ENCODE data around the gene TGFBR3.
A peak's percentile ranks its signal among the peaks of the same experiment; 100 is the strongest.

TGFBR3 gene

DNA sequence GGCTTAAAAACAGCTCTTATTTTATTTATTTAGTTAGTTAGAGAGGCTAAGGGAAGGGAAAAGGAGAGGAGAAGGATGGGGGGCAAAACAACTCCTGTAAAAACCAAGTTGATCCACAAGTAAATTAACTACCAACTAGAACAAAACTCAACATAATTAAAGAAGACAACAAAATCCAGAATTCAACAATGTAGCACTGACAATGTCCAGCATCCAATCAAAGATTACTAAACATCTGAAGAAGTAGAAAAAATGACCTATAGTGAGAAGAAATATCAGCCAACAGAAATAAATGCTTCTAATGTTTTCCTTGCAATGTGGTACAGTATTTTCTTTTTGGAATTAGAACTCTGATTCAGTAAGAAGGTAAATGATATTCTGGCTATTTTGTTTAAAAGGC is 225.2 kb downstream of the TGFBR3 start:
- H3K4me3 ChIP-seq (replicated peaks; ENCODE audit: low read depth, low read length) = no peak overlapping the region
- DNase-seq (ENCODE audit: extremely low read depth, low read depth) = no peak
- TF ChIP-seq, protein P1, sequence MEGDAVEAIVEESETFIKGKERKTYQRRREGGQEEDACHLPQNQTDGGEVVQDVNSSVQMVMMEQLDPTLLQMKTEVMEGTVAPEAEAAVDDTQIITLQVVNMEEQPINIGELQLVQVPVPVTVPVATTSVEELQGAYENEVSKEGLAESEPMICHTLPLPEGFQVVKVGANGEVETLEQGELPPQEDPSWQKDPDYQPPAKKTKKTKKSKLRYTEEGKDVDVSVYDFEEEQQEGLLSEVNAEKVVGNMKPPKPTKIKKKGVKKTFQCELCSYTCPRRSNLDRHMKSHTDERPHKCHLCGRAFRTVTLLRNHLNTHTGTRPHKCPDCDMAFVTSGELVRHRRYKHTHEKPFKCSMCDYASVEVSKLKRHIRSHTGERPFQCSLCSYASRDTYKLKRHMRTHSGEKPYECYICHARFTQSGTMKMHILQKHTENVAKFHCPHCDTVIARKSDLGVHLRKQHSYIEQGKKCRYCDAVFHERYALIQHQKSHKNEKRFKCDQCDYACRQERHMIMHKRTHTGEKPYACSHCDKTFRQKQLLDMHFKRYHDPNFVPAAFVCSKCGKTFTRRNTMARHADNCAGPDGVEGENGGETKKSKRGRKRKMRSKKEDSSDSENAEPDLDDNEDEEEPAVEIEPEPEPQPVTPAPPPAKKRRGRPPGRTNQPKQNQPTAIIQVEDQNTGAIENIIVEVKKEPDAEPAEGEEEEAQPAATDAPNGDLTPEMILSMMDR (IDR thresholded peaks at IDR 0.05; ENCODE audit: low read depth, low read length, missing control alignments) = no peak

DNA sequence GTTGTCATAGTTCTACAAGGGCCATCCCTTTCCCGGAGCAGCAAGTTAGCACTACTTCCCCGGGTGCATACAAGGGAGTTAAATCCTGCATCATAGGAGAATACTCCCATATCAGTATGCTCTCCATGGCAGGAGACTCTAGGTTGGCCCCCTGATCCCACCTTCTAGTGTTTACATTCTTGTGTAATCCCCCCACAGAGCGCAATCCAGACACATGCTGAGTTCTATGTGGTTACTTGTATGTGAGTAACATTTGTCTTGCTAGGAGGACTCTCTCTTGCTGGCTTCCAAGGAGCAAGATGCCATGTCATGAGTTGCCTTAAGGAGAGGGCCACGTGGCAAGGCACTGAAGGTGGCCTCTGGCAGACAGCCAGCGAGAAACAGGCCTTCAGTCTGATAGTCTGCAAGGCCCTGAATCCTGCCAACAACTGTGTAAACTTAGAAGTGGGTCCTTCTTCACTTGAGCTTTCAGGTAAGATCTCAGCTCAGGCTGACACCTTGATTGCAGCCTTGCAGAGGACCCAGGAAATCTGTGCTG is 230.0 kb downstream of the TGFBR3 start:
- TF ChIP-seq, protein P1 (IDR thresholded peaks at IDR 0.05; ENCODE audit: low read depth, low read length, missing control alignments) = no peak
- DNase-seq (ENCODE audit: extremely low read depth, low read depth) = no peak
- no peak overlapping the region for H3K4me3 ChIP-seq (replicated peaks; ENCODE audit: low read depth, low read length)

DNA sequence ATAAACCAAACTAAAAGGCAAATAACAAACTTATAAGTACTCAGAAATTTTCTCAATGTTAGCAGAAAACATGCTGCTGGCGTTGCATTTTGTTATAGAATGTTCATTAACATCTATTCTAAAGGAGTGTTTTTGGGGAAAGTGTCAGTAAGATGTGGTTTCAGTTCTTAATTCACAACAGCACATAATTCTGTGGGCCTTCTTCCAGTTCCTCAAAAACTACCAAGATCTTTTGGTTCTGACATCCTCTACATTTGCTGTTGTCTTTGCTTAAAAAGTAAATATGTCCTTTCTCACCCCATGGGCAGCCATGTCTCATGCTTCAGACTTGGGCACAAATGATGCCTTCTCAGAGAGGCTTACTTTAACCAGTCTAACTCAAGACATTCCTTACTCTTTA is 232.8 kb downstream of the TGFBR3 start:
- H3K4me3 ChIP-seq (replicated peaks; ENCODE audit: low read depth, low read length) = no peak overlapping the region
- TF ChIP-seq, protein P1 (IDR thresholded peaks at IDR 0.05; ENCODE audit: low read depth, low read length, missing control alignments) = no peak
- DNase-seq (ENCODE audit: extremely low read depth, low read depth) = no peak

DNA sequence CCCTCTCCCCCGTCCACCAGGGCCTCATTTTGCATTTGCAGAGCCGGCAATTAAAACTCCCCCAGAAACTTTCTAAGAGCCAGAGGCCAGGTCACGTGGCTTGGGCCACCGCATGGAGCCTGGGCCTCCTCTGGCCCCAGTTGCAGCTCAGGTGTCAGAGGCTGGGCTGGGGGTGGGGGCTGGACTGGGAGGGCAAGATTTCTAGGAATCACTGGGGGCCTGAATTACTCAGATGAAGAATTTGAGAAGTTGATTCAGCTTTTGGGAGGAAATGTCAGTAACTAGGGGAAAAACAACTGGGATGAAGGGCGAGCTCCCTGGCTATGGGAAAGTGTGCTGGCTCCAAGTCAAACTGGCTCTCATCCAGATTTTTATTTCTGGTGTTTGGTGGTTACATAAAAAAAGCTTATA is 234.3 kb downstream of the TGFBR3 start:
- DNase-seq (ENCODE audit: extremely low read depth, low read depth) = peak; percentile 24
- H3K4me3 ChIP-seq (replicated peaks; ENCODE audit: low read depth, low read length) = no peak overlapping the region
- TF ChIP-seq, protein P1 (IDR thresholded peaks at IDR 0.05; ENCODE audit: low read depth, low read length, missing control alignments) = no peak

DNA sequence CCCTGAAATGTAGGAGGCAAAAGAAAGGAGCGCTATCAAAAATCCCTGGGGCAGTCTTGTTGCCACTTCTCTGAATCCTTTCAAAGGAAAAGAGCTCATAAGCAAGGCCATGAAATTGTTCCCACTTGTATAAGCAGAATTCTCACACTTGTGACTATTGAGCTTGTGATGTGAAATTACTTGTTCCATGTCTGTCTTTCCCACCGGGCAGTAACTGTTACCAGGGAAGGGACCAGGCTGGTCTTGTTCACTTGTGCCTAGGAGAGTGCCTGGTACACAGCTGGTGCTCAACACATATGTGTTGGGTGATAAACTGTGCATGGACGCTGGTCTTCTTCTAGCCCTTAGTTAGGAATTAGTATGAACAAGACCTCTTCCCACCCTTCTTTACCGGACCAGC is 234.7 kb downstream of the TGFBR3 start:
- no peak for DNase-seq (ENCODE audit: extremely low read depth, low read depth)
- no peak overlapping the region for H3K4me3 ChIP-seq (replicated peaks; ENCODE audit: low read depth, low read length)
- TF ChIP-seq, protein P1 (IDR thresholded peaks at IDR 0.05; ENCODE audit: low read depth, low read length, missing control alignments) = no peak

DNA sequence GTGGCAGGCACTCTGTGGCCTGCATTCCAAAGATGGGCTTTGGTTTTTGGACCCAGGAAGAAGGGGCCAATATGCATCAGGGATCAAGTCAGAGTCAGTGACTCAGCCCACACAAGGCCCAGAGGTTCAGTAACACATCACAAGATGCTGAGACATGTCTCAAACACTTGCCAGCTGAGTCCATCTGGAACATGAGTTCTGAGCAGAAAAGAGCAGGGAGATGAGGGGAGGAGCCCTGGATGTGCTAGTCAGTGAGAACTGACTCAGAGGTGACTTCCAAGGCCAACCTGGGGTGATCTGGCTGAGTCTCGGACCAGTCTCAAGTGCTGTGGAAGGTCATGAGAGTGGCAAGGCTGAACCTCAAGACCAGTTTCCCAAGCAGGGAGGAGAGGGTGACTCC is 235.2 kb downstream of the TGFBR3 start:
- TF ChIP-seq, protein P1 (IDR thresholded peaks at IDR 0.05; ENCODE audit: low read depth, low read length, missing control alignments) = no peak
- H3K4me3 ChIP-seq (replicated peaks; ENCODE audit: low read depth, low read length) = no peak overlapping the region
- DNase-seq (ENCODE audit: extremely low read depth, low read depth) = peak; percentile 94

DNA sequence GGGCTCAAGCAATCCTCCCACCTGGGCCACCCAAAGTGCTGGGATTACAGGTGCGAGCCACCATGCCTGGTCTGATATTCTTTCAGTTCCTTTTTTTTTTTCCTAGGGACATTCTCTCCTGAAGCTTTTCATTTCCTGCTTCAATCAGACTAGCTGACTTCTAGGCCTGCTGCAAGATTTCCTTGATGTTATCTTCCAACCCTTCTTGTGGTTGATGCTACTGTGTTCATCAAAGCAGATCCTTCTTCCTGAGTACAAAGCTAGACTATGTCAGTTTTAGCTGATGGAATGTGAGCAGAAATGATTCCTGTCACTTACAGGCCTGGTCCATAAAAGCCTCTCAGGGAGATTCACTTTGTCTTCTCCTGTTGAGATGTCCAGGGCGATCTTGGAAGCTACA is 238.9 kb downstream of the TGFBR3 start:
- TF ChIP-seq, protein P1 (IDR thresholded peaks at IDR 0.05; ENCODE audit: low read depth, low read length, missing control alignments) = no peak

More for the DNA sequence above, 238.9 kb downstream of the TGFBR3 start:
- DNase-seq (ENCODE audit: extremely low read depth, low read depth) = no peak
- no peak overlapping the region for H3K4me3 ChIP-seq (replicated peaks; ENCODE audit: low read depth, low read length)
